Mesothelial cell of epicardium (in vitro differentiated cells): ENCODE results near the gene CADPS2. TPM values are rescaled to one million over a fixed set of nuclear protein-coding genes. Genes with fewer than 3 reads are reported as not detected.

Experiments used
- DNase-seq, 2 experiments: peaks; one replicate each; pipeline ENCODE4 v3.0.0; 2021; ENCODE audit warnings: low spot score in 2 of 2; ENCODE audit not compliant: unreplicated experiment in 2 of 2
- H3K27ac Mint-ChIP-seq: 2 replicates; pipeline ENCODE4 v1.8.0; 2021; ENCODE audit warnings: mixed read lengths
- H3K27me3 Mint-ChIP-seq: 2 replicates; pipeline ENCODE4 v1.8.0; 2021; ENCODE audit warnings: low read depth, mixed read lengths
- H3K36me3 Mint-ChIP-seq: 2 replicates; pipeline ENCODE4 v1.8.0; 2021; ENCODE audit warnings: mixed read lengths
- H3K4me1 Mint-ChIP-seq: 2 replicates; pipeline ENCODE4 v1.8.0; 2021; ENCODE audit warnings: mixed read lengths
- H3K4me3 Mint-ChIP-seq: 2 replicates; pipeline ENCODE4 v1.8.0; 2021; ENCODE audit warnings: mild to moderate bottlenecking, moderate library complexity, mixed read lengths
- H3K9me3 Mint-ChIP-seq: 2 replicates; pipeline ENCODE4 v1.8.0; 2021; ENCODE audit warnings: mixed read lengths
- CTCF ChIP-seq: fragments of 200-600 bp; sonication (generic); IDR thresholded peaks from one replicate; pipeline ENCODE4 v1.5.0; 2021; ENCODE audit warnings: antibody characterized with exemption; ENCODE audit not compliant: unreplicated experiment
- total RNA-seq: library from RNA; stranded (reverse); gene quantifications from 3 replicates; pipeline ENCODE4 v1.2.1, GENCODE V29; 2021

Gene CADPS2
- total RNA-seq, 1 donor from 2014 or later = 2.7 TPM

DNA sequence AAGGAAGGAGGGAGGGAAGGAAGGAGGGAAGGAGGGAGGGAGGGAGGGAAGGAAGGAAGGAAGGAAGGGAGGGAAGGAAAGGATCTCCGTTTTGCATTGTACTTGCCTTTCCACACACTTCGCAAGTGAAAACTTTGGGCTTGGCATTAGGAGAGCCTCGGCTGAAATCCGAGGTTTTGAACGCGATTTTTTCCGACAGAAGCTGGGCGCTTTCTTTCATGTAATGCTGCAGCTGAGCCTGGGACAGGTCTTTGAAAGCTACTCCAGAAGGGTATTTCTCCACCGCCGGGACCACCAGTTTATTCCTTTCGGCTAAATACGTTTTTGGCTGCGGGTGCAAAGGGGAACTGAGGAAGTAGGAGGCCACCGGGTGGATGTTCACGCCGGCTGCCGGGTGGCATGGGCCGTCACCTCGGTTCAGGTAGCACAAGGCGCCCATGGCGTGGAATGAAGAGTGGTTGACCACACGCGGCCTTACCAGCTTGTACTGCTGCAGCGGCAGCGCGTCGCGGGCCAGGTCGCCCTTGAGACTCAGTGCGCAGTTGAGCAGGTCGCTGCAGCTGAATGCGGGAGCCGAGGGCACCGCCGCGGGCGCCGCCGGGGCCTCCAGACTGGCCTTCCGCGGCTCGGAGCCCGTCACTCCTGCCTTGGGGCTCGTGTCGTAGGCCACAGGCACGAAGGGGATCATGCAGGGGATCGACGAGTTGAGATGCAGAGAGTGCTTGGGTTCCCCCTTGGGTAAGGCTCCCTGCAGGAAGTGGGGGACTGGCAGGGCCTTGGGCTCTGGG lies 582.5 kb downstream of the CADPS2 start:
- peaks cover 28% of the 10 kb centered on the region for H3K4me1 Mint-ChIP-seq
- H3K9me3 Mint-ChIP-seq = no peaks in the 10 kb centered on the region
- H3K27ac Mint-ChIP-seq = no peak overlapping the region
- H3K27me3 Mint-ChIP-seq = peaks cover 98% of the 10 kb centered on the region
- H3K4me3 Mint-ChIP-seq = no peak overlapping the region
- no peak for TF ChIP-seq CTCF
- H3K36me3 Mint-ChIP-seq = no peaks in the 10 kb centered on the region
- DNase-seq = no peak

- H3K4me1 Mint-ChIP-seq = peaks cover 28% of the 10 kb centered on the region
- H3K4me3 Mint-ChIP-seq = no peak overlapping the region
Measured at GRCh38 chr7:122302761-122303530, 583.3 kb downstream of the CADPS2 start.

GRCh38 chr7:122301858-122302760 lies 584.2 kb downstream of the CADPS2 start:
- DNase-seq = no peak
- no peak overlapping the region for H3K4me3 Mint-ChIP-seq
- no peak for TF ChIP-seq CTCF
- H3K36me3 Mint-ChIP-seq = no peaks in the 10 kb centered on the region
- peaks cover 28% of the 10 kb centered on the region for H3K4me1 Mint-ChIP-seq
- H3K27me3 Mint-ChIP-seq = peaks cover 99% of the 10 kb centered on the region
- no peaks in the 10 kb centered on the region for H3K9me3 Mint-ChIP-seq
- H3K27ac Mint-ChIP-seq = no peak overlapping the region

More at GRCh38 chr7:122302761-122303530, 583.3 kb downstream of the CADPS2 start:
- Mint-ChIP-seq H3K36me3 (no peaks in the 10 kb centered on the region), H3K27me3 (peaks cover 99% of the 10 kb centered on the region), H3K27ac (no peak overlapping the region), H3K9me3 (no peaks in the 10 kb centered on the region)
- no peak for TF ChIP-seq CTCF
- no peak for DNase-seq

GRCh38 chr7:122300956-122301833 lies 585.1 kb downstream of the CADPS2 start:
- Mint-ChIP-seq H3K4me1 (peaks cover 24% of the 10 kb centered on the region), H3K9me3 (no peaks in the 10 kb centered on the region), H3K27me3 (peaks cover 98% of the 10 kb centered on the region), H3K4me3 (no peak overlapping the region), H3K27ac (no peak overlapping the region), H3K36me3 (no peaks in the 10 kb centered on the region)
- no peak for DNase-seq
- no peak for TF ChIP-seq CTCF
